NCI-H460 (cell line): ENCODE data around the gene PRDM16. TPM values are rescaled to one million over a fixed set of nuclear protein-coding genes. Genes with fewer than 3 reads are reported as not detected.

Experiments used
- DNase-seq: peaks from one replicate; pipeline ENCODE4 v3.0.0-alpha.2; 2016; ENCODE audit warnings: low read depth; ENCODE audit errors: extremely low read depth
- total RNA-seq: library from RNA; depleted of rRNA; stranded (reverse); fragments of >200 nt; shearing (Covaris generic); gene quantifications from 2 replicates; pipeline ENCODE4 v1.2.3, GENCODE V29; 2014

Gene PRDM16
- total RNA-seq, 1 experiment from 2014 or later: 2.2 TPM

- DNase-seq: no peak
Observed at GRCh38 chr1:3323796-3324703, 255.0 kb downstream of the PRDM16 start.

GRCh38 chr1:3324704-3325535, 255.9 kb downstream of the PRDM16 start:
- no peak for DNase-seq

GRCh38 chr1:3326516-3327388, 257.7 kb downstream of the PRDM16 start:
- DNase-seq: no peak

GRCh38 chr1:3327389-3327702, 258.3 kb downstream of the PRDM16 start:
- no peak for DNase-seq

GRCh38 chr1:3327936-3328590, 259.1 kb downstream of the PRDM16 start:
- no peak for DNase-seq

- no peak for DNase-seq
Observed at GRCh38 chr1:3329640-3330281, 260.8 kb downstream of the PRDM16 start.

- DNase-seq: no peak
Observed at GRCh38 chr1:3330771-3331245, 261.8 kb downstream of the PRDM16 start.

GRCh38 chr1:3331564-3331963, 262.6 kb downstream of the PRDM16 start:
- no peak for DNase-seq

GRCh38 chr1:3332043-3332442, 263.0 kb downstream of the PRDM16 start:
- DNase-seq: no peak

- DNase-seq: no peak
Observed at GRCh38 chr1:3332662-3333061, 263.7 kb downstream of the PRDM16 start.

GRCh38 chr1:3333903-3334302, 264.9 kb downstream of the PRDM16 start:
- DNase-seq: no peak

GRCh38 chr1:3334366-3334765, 265.4 kb downstream of the PRDM16 start:
- DNase-seq: no peak

- DNase-seq: no peak
Observed at GRCh38 chr1:3335754-3336640, 267.0 kb downstream of the PRDM16 start.

- no peak for DNase-seq
Observed at GRCh38 chr1:3336641-3337630, 267.9 kb downstream of the PRDM16 start.

GRCh38 chr1:3337798-3338724, 269.1 kb downstream of the PRDM16 start:
- no peak for DNase-seq

GRCh38 chr1:3338725-3339070, 269.7 kb downstream of the PRDM16 start:
- DNase-seq: no peak
